SU-DHL-6 (cell line): ENCODE data around the gene PTPRC.

Experiments
- EZH2phosphoT487 ChIP-seq: fragments of 200-600 bp; sonication (generic), shearing (Covaris generic); conservative IDR thresholded peaks from 2 replicates; pipeline ENCODE4 v1.6.1; 2018; ENCODE audit warnings: mild to moderate bottlenecking, antibody characterized with exemption, low read length, moderate library complexity, mixed read lengths
- TF ChIP-seq, protein P1 (sequence below): fragments of 200-600 bp; sonication (generic); IDR thresholded peaks from one replicate; pipeline ENCODE4 v1.5.1; 2017; ENCODE audit warnings: antibody characterized with exemption, mild to moderate bottlenecking, low read length, moderate library complexity; ENCODE audit not compliant: insufficient read depth, poor library complexity, severe bottlenecking

DNA sequence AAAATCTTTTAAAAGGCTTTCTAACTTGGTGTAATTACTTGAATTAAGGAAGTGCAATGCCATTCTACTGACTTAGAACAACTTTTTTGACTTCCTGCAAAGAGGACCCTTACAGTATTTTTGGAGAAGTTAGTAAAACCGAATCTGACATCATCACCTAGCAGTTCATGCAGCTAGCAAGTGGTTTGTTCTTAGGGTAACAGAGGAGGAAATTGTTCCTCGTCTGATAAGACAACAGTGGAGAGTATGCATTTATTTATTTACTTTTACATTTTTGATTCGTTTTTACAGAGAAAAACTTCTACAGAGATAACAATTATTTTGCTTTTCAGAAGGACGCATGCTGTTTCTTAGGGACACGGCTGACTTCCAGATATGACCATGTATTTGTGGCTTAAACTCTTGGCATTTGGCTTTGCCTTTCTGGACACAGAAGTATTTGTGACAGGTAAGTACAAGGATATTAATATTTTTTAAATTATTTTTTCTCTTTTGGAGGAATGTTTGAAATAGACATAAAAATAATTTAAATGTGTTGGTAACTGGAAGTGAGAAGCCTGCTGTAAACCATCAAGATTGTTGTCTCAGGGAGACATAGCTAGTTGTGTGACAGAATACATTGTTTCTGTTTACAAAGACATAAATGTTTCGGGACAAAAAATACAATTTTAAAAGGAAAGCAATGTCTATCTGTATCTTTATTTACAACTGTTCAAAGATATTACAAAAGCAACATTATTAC lies at the start of gene PTPRC:
- no peak for TF ChIP-seq EZH2phosphoT487
- TF ChIP-seq, protein P1, sequence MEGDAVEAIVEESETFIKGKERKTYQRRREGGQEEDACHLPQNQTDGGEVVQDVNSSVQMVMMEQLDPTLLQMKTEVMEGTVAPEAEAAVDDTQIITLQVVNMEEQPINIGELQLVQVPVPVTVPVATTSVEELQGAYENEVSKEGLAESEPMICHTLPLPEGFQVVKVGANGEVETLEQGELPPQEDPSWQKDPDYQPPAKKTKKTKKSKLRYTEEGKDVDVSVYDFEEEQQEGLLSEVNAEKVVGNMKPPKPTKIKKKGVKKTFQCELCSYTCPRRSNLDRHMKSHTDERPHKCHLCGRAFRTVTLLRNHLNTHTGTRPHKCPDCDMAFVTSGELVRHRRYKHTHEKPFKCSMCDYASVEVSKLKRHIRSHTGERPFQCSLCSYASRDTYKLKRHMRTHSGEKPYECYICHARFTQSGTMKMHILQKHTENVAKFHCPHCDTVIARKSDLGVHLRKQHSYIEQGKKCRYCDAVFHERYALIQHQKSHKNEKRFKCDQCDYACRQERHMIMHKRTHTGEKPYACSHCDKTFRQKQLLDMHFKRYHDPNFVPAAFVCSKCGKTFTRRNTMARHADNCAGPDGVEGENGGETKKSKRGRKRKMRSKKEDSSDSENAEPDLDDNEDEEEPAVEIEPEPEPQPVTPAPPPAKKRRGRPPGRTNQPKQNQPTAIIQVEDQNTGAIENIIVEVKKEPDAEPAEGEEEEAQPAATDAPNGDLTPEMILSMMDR: no peak
